HepG2 (cell line): Measurements from ENCODE around the gene OST4. TPM values are rescaled to one million over a fixed set of nuclear protein-coding genes. Genes with fewer than 3 reads are reported as not detected.
A peak's percentile ranks its signal among the peaks of the same experiment; 100 is the strongest.

Experiments used
- ATAC-seq: fragments of 200-7000 bp; cut with Tn5 transposase; 3 replicates; pipeline ENCODE4 v1.9.1; 2020; ENCODE audit warnings: mild to moderate bottlenecking, moderate library complexity
- BruUV-seq: library from RNA; stranded (reverse); fragments of 400-500 nt; replicated peaks from 2 replicates; lab custom pipeline; 2021; lab: Mats Ljungman, UMichigan
- CTCF ChIA-PET: fragments of 300-600 bp; formaldehyde crosslinking; extraction: SDS; loops from one replicate; lab custom pipeline; 2021; ENCODE audit warnings: low total read pairs, inconsistent platforms, low intra/inter-chr PET ratio; lab: Yijun Ruan, JAX
- POLR2A ChIA-PET: fragments of 350-600 bp; sonication (Branson Sonifier 250); formaldehyde crosslinking; loops from one replicate; lab custom pipeline; 2020; ENCODE audit warnings: antibody characterized with exemption, inconsistent platforms; lab: Yijun Ruan, JAX
- DNase-seq: peaks from one replicate; pipeline ENCODE4 v3.0.0-alpha.2; 2015; ENCODE audit warnings: low spot score
- FAIRE-seq: peaks from 3 replicates; lab custom pipeline; 2011; peaks lifted over from hg19 to GRCh38; lab: Jason Lieb, UNC
- H2AFZ ChIP-seq: one replicate; pipeline ENCODE4 v1.6.1; 2011; ENCODE audit warnings: low read length, inconsistent platforms
- H3K27ac ChIP-seq: fragments of 300-600 bp; 3 replicates; pipeline ENCODE4 v1.8.0; 2011; ENCODE audit warnings: mixed run types, mild to moderate bottlenecking, mixed read lengths, low read length, inconsistent platforms; ENCODE audit not compliant: insufficient read depth; ENCODE audit errors: extremely low read length
- H3K27me3 ChIP-seq, 2 experiments: fragments of 200-600 bp in 1 of 2; 2 replicates in 1 of 2; 3 replicates in 1 of 2; pipeline versions ENCODE4 v1.6.0 to v1.8.0; 2011; ENCODE audit warnings: low read length in 2 of 2, mild to moderate bottlenecking in 2 of 2, moderate library complexity in 2 of 2, inconsistent platforms in 1 of 2; ENCODE audit not compliant: insufficient read depth in 2 of 2, control insufficient read depth in 1 of 2
- H3K36me3 ChIP-seq, 2 experiments: fragments of 200-600 bp in 1 of 2; replicated peaks in 1 of 2; 2 replicates in 1 of 2; 3 replicates in 1 of 2; pipeline versions ENCODE4 v1.5.1 to v1.8.0; 2011; ENCODE audit warnings: low read length in 2 of 2, inconsistent platforms in 1 of 2; ENCODE audit not compliant: insufficient read depth in 2 of 2, control insufficient read depth in 1 of 2
- H3K4me1 ChIP-seq: 2 replicates; pipeline ENCODE4 v1.5.1; 2012; ENCODE audit warnings: low read length, inconsistent platforms; ENCODE audit not compliant: insufficient read depth
- H3K4me2 ChIP-seq: 2 replicates; pipeline ENCODE4 v1.6.0; 2011; ENCODE audit warnings: low read depth, low read length, inconsistent platforms
- H3K4me3 ChIP-seq, 3 experiments: fragments of 200-600 bp in 1 of 3; sonication (generic), shearing (Covaris generic) in 1 of 3; replicated peaks in 1 of 3; 2 replicates each; pipeline ENCODE4 v1.5.1; 2011 to 2016; ENCODE audit warnings: low read length in 3 of 3, inconsistent platforms in 2 of 3, low read depth in 2 of 3, mild to moderate bottlenecking in 2 of 3, control low read depth in 1 of 3, mixed read lengths in 1 of 3; ENCODE audit not compliant: insufficient read depth in 1 of 3
- H3K79me2 ChIP-seq: one replicate; pipeline ENCODE4 v1.6.1; 2011; ENCODE audit warnings: low read length, inconsistent platforms; ENCODE audit not compliant: insufficient read depth
- H3K9ac ChIP-seq: 2 replicates; pipeline ENCODE4 v1.6.0; 2011; ENCODE audit warnings: mild to moderate bottlenecking, low read depth, low read length, inconsistent platforms; ENCODE audit not compliant: insufficient read depth
- H3K9me3 ChIP-seq: 2 replicates; pipeline ENCODE4 v1.5.1; 2012; ENCODE audit warnings: mild to moderate bottlenecking, low read length
- H4K20me1 ChIP-seq: 2 replicates; pipeline ENCODE4 v1.6.0; 2011; ENCODE audit warnings: inconsistent platforms, mild to moderate bottlenecking, low read length, moderate library complexity; ENCODE audit not compliant: insufficient read depth
- BORCS8-MEF2B ChIP-seq: sonication (generic); formaldehyde crosslinking; IDR thresholded peaks from 2 replicates; pipeline ENCODE4 v1.8.0; 2022; ENCODE audit warnings: mild to moderate bottlenecking, missing genetic modification reagents
- CSRNP2 ChIP-seq: sonication (generic); formaldehyde crosslinking; conservative IDR thresholded peaks from 2 replicates; pipeline ENCODE4 v1.8.0; 2022; ENCODE audit warnings: low read depth, missing genetic modification reagents
- SOX6 ChIP-seq, 2 experiments: fragments of 450-650 bp in 1 of 2; sonication (generic) in 1 of 2; formaldehyde crosslinking in 1 of 2; IDR thresholded peaks; 2 replicates each; pipeline versions ENCODE4 v1.4.0 to v1.6.1; 2017 to 2020; ENCODE audit warnings: antibody characterized with exemption in 1 of 2, mild to moderate bottlenecking in 1 of 2, missing genetic modification reagents in 1 of 2
- ZNF251 ChIP-seq: sonication (generic); formaldehyde crosslinking; IDR thresholded peaks from 2 replicates; pipeline ENCODE4 v1.9.0; 2021; ENCODE audit warnings: mild to moderate bottlenecking, missing genetic modification reagents
- ZNF816 ChIP-seq: sonication (generic); formaldehyde crosslinking; IDR thresholded peaks from 2 replicates; pipeline ENCODE4 v1.8.0; 2022; ENCODE audit warnings: missing genetic modification reagents, mild to moderate bottlenecking, borderline replicate concordance
- WGBS: methylation state at CpG from one replicate; pipeline ENCODE4 v1.1.6; 2017; ENCODE audit warnings: low lambda C conversion rate; 5-methylcytosine and 5-hydroxymethylcytosine counted together
- in situ Hi-C: cut with HindIII; loops from 2 replicates; pipeline ENCODE4 v1.10.0; 2017; ENCODE audit warnings: low pct_unique_long_range_greater_than_20kb; ENCODE audit not compliant: extremely low pct_ligation_motif_present
- intact Hi-C: fragments of 100-400 bp; cut with micrococcal nuclease; formaldehyde crosslinking; loops from one replicate; pipeline ENCODE4 v1.10.0; 2022; ENCODE audit not compliant: unreplicated experiment
- polyA plus RNA-seq, 8 experiments: library from polyadenylated mRNA; depleted of rRNA in 3 of 8; stranded (reverse) in 7 of 8; unstranded in 1 of 8; fragments of >200 nt; fragmentation: Illumina TruSeq in 4 of 8; extraction: Trizol in 4 of 8; gene quantifications; 2 replicates each; pipeline versions ENCODE4 v1.2.1 to v1.2.3, GENCODE V29; 2011 to 2016; ENCODE audit warnings: low read depth in 4 of 8, missing spikeins in 1 of 8, mixed read lengths in 1 of 8; ENCODE audit not compliant: insufficient read depth in 1 of 8
- total RNA-seq, 5 experiments: library from RNA; depleted of rRNA; stranded (reverse); fragments of >200 nt; fragmentation: Illumina TruSeq; extraction: Trizol; gene quantifications; 2 replicates each; pipeline ENCODE4 v1.2.3, GENCODE V29; 2016; ENCODE audit warnings: low read depth in 1 of 5
- TF ChIP-seq, protein P1 (sequence below): sonication (generic); formaldehyde crosslinking; IDR thresholded peaks from 2 replicates; pipeline ENCODE4 v1.5.1; 2020; ENCODE audit warnings: mild to moderate bottlenecking, missing genetic modification reagents
- TF ChIP-seq, protein P2 (sequence below): sonication (generic); formaldehyde crosslinking; IDR thresholded peaks from 2 replicates; pipeline ENCODE4 v1.9.0; 2021; ENCODE audit warnings: missing genetic modification reagents, borderline replicate concordance
- TF ChIP-seq, protein P3 (sequence below): sonication (generic); formaldehyde crosslinking; IDR thresholded peaks from 2 replicates; pipeline ENCODE4 v1.4.0; 2020; ENCODE audit warnings: missing genetic modification reagents, mild to moderate bottlenecking, borderline replicate concordance

The OST4 gene
- total and polyA plus RNA-seq, 2 of the 13 experiments (the other 11 are each of a cell fraction or from before 2014, with no cell fraction given), result 498 to 584 TPM

DNA sequence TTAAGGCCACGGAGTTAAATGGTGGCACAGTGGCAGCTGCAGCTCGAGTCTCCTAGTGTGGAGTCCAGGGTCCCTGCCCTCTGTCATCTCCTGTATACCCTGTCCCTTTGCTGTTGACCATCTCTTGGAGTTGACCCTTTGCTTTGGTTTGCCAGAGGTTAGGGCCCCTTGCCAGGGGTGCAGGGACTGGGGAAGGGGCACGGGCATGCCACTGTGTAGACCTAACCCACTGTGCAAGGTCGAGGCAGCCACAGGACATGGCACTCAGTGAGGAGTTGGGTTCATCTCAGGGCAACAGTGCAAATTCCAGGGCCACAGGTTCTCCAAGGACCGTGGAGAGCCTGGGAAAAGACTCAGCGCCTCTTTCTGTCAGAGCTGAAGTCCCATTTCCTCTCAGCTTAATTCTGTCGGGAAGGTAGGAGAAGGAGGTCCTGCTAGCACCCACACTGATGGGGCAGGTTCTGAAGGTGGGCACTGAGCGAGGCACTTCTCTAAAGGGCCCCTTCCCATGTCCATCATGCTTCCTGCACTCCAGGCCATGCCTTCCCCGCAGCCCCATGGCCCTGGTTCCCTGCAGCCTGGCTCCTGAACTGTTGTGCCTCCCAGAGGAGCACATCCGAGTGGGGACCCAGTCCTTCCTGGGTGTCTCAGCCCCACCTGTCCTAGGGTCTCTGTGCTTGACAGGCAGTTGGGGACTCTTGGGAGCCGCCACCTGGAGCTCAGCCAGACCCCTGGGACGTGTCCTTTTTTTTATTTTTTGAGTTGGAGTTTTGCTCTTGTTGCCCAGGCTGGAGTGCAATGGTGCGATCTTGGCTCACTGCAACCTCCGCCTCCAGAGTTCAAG is 17.9 kb upstream of the OST4 start:
- Histone ChIP-seq H3K9me3 (no peaks in the 10 kb centered on the region), H3K79me2 (peaks cover 56% of the 10 kb centered on the region), H3K27ac (peak overlapping the region; percentile 4), H3K4me3 (peak overlapping the region; percentile 17 to 99 (median 74)), H3K36me3 (peaks cover 0 to 3% of the 10 kb centered on the region in 2 experiments; a peak in 3 of 5 replicates), H4K20me1 (no peaks in the 10 kb centered on the region), H3K4me2 (peak overlapping the region; percentile 97), H3K4me1 (peaks cover 83% of the 10 kb centered on the region), H3K9ac (peak overlapping the region; percentile 74), H2AFZ (no peak overlapping the region), H3K27me3 (no peaks in the 10 kb centered on the region)
- FAIRE-seq (no peak), DNase-seq (no peak), ATAC-seq (no peak)
- in situ Hi-C loops (no loop called here), intact Hi-C loops (loop anchor here (5.0 to 10.0 kb wide), 3 partner anchors 55 to 1158 kb away; partner anchors contain the start of gene TMEM214)
- no TSS peak for BruUV-seq
- ChIA-PET POLR2A (interaction anchor here (2.5 kb wide), 1 partner anchor 123 kb away, joined by 15 read pairs; the partner anchor contains the start of genes ATRAID and SLC5A6), CTCF (no interaction called here)
- 68% methylated on average over 12 of the region's 14 CpGs for WGBS
- TF ChIP-seq BORCS8-MEF2B (CRISPR knock-in tag), result 0 out of 2 replicates have a peak, but pooled peaks have one; percentile 40
- TF ChIP-seq, protein P1, sequence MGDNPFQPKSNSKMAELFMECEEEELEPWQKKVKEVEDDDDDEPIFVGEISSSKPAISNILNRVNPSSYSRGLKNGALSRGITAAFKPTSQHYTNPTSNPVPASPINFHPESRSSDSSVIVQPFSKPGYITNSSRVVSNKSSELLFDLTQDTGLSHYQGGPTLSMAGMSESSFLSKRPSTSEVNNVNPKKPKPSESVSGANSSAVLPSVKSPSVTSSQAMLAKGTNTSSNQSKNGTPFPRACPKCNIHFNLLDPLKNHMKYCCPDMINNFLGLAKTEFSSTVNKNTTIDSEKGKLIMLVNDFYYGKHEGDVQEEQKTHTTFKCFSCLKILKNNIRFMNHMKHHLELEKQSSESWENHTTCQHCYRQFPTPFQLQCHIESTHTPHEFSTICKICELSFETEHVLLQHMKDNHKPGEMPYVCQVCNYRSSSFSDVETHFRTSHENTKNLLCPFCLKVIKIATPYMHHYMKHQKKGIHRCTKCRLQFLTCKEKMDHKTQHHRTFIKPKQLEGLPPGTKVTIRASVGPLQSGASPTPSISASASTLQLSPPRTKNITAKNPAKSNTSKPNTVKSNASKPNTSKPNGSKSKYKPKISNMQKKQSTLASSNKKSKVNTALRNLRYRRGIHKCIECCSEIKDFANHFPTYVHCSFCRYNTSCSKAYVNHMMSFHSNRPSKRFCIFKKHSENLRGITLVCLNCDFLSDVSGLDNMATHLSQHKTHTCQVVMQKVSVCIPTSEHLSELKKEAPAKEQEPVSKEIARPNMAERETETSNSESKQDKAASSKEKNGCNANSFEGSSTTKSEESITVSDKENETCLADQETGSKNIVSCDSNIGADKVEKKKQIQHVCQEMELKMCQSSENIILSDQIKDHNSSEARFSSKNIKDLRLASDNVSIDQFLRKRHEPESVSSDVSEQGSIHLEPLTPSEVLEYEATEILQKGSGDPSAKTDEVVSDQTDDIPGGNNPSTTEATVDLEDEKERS (CRISPR knock-in tag), result 0 out of 2 replicates have a peak, but pooled peaks have one; percentile 42
- no peak for TF ChIP-seq CSRNP2 (CRISPR knock-in tag)
- TF ChIP-seq, protein P2, sequence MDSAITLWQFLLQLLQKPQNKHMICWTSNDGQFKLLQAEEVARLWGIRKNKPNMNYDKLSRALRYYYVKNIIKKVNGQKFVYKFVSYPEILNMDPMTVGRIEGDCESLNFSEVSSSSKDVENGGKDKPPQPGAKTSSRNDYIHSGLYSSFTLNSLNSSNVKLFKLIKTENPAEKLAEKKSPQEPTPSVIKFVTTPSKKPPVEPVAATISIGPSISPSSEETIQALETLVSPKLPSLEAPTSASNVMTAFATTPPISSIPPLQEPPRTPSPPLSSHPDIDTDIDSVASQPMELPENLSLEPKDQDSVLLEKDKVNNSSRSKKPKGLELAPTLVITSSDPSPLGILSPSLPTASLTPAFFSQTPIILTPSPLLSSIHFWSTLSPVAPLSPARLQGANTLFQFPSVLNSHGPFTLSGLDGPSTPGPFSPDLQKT (CRISPR knock-in tag), result no peak
- 0 out of 2 replicates have a peak, but pooled peaks have one; percentile 62 for TF ChIP-seq ZNF816 (CRISPR knock-in tag)
- no peak for TF ChIP-seq SOX6 (IDR thresholded peaks at IDR 0.05)
- 0 out of 2 replicates have a peak, but pooled peaks have one; percentile 28 for TF ChIP-seq SOX6 (CRISPR knock-in tag; IDR thresholded peaks at IDR 0.05)
- TF ChIP-seq, protein P3, sequence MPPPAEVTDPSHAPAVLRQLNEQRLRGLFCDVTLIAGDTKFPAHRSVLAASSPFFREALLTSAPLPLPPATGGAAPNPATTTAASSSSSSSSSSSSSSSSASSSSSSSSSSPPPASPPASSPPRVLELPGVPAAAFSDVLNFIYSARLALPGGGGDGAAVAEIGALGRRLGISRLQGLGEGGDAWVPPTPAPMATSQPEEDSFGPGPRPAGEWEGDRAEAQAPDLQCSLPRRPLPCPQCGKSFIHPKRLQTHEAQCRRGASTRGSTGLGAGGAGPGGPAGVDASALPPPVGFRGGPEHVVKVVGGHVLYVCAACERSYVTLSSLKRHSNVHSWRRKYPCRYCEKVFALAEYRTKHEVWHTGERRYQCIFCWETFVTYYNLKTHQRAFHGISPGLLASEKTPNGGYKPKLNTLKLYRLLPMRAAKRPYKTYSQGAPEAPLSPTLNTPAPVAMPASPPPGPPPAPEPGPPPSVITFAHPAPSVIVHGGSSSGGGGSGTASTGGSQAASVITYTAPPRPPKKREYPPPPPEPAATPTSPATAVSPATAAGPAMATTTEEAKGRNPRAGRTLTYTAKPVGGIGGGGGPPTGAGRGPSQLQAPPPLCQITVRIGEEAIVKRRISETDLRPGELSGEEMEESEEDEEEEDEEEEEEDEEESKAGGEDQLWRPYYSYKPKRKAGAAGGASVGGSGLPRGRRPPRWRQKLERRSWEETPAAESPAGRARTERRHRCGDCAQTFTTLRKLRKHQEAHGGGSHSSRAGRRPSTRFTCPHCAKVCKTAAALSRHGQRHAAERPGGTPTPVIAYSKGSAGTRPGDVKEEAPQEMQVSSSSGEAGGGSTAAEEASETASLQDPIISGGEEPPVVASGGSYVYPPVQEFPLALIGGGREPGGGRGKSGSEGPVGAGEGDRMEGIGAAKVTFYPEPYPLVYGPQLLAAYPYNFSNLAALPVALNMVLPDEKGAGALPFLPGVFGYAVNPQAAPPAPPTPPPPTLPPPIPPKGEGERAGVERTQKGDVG (CRISPR knock-in tag), result 0 out of 2 replicates have a peak, but pooled peaks have one; percentile 14
- TF ChIP-seq ZNF251, result no peak
